SK-MEL-5 (cell line): ENCODE measurements around the gene AKNA. TPM values are rescaled to one million over a fixed set of nuclear protein-coding genes. Genes with fewer than 3 reads are reported as not detected.
A peak's percentile ranks its signal among the peaks of the same experiment; 100 is the strongest.

ENCODE experiments used
- DNase-seq: peaks from one replicate; pipeline ENCODE4 v3.0.0-alpha.2; 2016; ENCODE audit warnings: low read depth, low spot score
- in situ Hi-C: cut with HindIII; loops from 2 replicates; pipeline ENCODE4 v1.10.0; 2016; ENCODE audit warnings: low sequenced_read_pairs, high pct_unique_total_duplicates, low pct_unique_long_range_greater_than_20kb
- total RNA-seq: library from RNA; depleted of rRNA; stranded (reverse); fragments of >200 nt; shearing (Covaris generic); gene quantifications from 2 replicates; pipeline ENCODE4 v1.2.3, GENCODE V29; 2014

Gene AKNA
- total RNA-seq, 1 experiment from 2014 or later, result 5.5 TPM

GRCh38 chr9:114357360-114357759 lies 30.4 kb downstream of the AKNA start:
- in situ Hi-C loops, result no loop called here
- no peak for DNase-seq

GRCh38 chr9:114356792-114357191 lies 31.0 kb downstream of the AKNA start:
- DNase-seq, result no peak
- in situ Hi-C loops, result no loop called here

- no peak for DNase-seq
- in situ Hi-C loops, result no loop called here
These were observed 32.0 kb downstream of the AKNA start for GRCh38 chr9:114355821-114356220.

GRCh38 chr9:114351932-114352331 lies 35.9 kb downstream of the AKNA start:
- in situ Hi-C loops, result no loop called here
- DNase-seq, result no peak

GRCh38 chr9:114350636-114351401 lies 37.0 kb downstream of the AKNA start:
- in situ Hi-C loops, result no loop called here

GRCh38 chr9:114349713-114350480 lies 37.9 kb downstream of the AKNA start:
- in situ Hi-C loops, result no loop called here
- DNase-seq, result no peak

More at GRCh38 chr9:114350636-114351401, 37.0 kb downstream of the AKNA start:
- no peak for DNase-seq

GRCh38 chr9:114348906-114349482 lies 38.8 kb downstream of the AKNA start:
- peak; percentile 69 for DNase-seq
- in situ Hi-C loops, result no loop called here

- no peak for DNase-seq
- in situ Hi-C loops, result no loop called here
These were observed 39.4 kb downstream of the AKNA start for GRCh38 chr9:114348261-114348905.

- in situ Hi-C loops, result no loop called here
- DNase-seq, result no peak
These were observed 40.1 kb downstream of the AKNA start for GRCh38 chr9:114347675-114348074.

- in situ Hi-C loops, result no loop called here
These were observed 41.6 kb downstream of the AKNA start for GRCh38 chr9:114346146-114346545.

GRCh38 chr9:114345493-114346065 lies 42.2 kb downstream of the AKNA start:
- no peak for DNase-seq
- in situ Hi-C loops, result no loop called here

More at GRCh38 chr9:114346146-114346545, 41.6 kb downstream of the AKNA start:
- no peak for DNase-seq

- DNase-seq, result no peak
- in situ Hi-C loops, result no loop called here
These were observed 43.1 kb downstream of the AKNA start for GRCh38 chr9:114344692-114345091.

- DNase-seq, result no peak
- in situ Hi-C loops, result no loop called here
These were observed 43.6 kb downstream of the AKNA start for GRCh38 chr9:114344188-114344566.

- DNase-seq, result no peak
- in situ Hi-C loops, result no loop called here
These were observed 44.2 kb downstream of the AKNA start for GRCh38 chr9:114343471-114344187.

GRCh38 chr9:114342755-114343440 lies 44.9 kb downstream of the AKNA start:
- in situ Hi-C loops, result no loop called here
- DNase-seq, result no peak

GRCh38 chr9:114341991-114342390 lies 45.8 kb downstream of the AKNA start:
- in situ Hi-C loops, result no loop called here
- DNase-seq, result no peak
